SK-N-SH (cell line): Measurements from ENCODE around the gene PNCK. TPM values are rescaled to one million over a fixed set of nuclear protein-coding genes. Genes with fewer than 3 reads are reported as not detected.
A peak's percentile ranks its signal among the peaks of the same experiment; 100 is the strongest.

Experiments used
- CTCF ChIA-PET: fragments of 300-600, 350-600 bp; formaldehyde crosslinking; extraction: SDS; loops from one replicate; lab custom pipeline; 2021; lab: Yijun Ruan, JAX
- POLR2A ChIA-PET: fragments of 350-600 bp; sonication (Branson Sonifier 250); formaldehyde crosslinking; extraction: SDS; loops from one replicate; lab custom pipeline; 2020; ENCODE audit warnings: antibody characterized with exemption, inconsistent platforms; lab: Yijun Ruan, JAX
- DNase-seq: peaks from one replicate; pipeline ENCODE4 v3.0.0; 2012
- H2AFZ ChIP-seq: fragments of 200-600 bp; sonication (generic); 2 replicates; pipeline ENCODE4 v1.8.1; 2016; ENCODE audit warnings: antibody characterized with exemption, mild to moderate bottlenecking, low read depth
- H3F3A ChIP-seq: fragments of 200-600 bp; sonication (generic); replicated peaks from 2 replicates; pipeline ENCODE3; 2016; ENCODE audit warnings: antibody characterized with exemption, mild to moderate bottlenecking; ENCODE audit not compliant: insufficient read depth
- H3K27ac ChIP-seq, 2 experiments: fragments of 200-500 bp in 1 of 2; fragments of 200-600 bp in 1 of 2; sonication (Bioruptor generic) in 1 of 2; sonication (generic), shearing (Covaris generic) in 1 of 2; 2 replicates each; pipeline versions ENCODE4 v1.5.1 to v1.6.1; 2014 to 2016; ENCODE audit warnings: low read depth in 2 of 2, inconsistent platforms in 1 of 2, low read length in 1 of 2, mild to moderate bottlenecking in 1 of 2, mixed read lengths in 1 of 2
- H3K27me3 ChIP-seq: fragments of 200-600 bp; sonication (generic), shearing (Covaris generic); 2 replicates; pipeline ENCODE4 v1.6.1; 2016; ENCODE audit warnings: mixed run types; ENCODE audit not compliant: insufficient read depth
- H3K36me3 ChIP-seq, 2 experiments: fragments of 200-500 bp in 1 of 2; fragments of 200-600 bp in 1 of 2; sonication (Bioruptor generic) in 1 of 2; sonication (generic) in 1 of 2; replicated peaks in 1 of 2; 2 replicates each; pipeline versions ENCODE3 to v1.5.1; 2014 to 2016; ENCODE audit warnings: low read length in 1 of 2, mild to moderate bottlenecking in 1 of 2; ENCODE audit not compliant: insufficient read depth in 2 of 2, control insufficient read depth in 1 of 2
- H3K4me1 ChIP-seq, 2 experiments: fragments of 200-500 bp in 1 of 2; fragments of 200-600 bp in 1 of 2; sonication (Bioruptor generic) in 1 of 2; sonication (generic), shearing (Covaris generic) in 1 of 2; 2 replicates each; pipeline versions ENCODE4 v1.5.1 to v1.6.1; 2014 to 2016; ENCODE audit warnings: low read depth in 1 of 2, low read length in 1 of 2, mixed run types in 1 of 2; ENCODE audit not compliant: insufficient read depth in 2 of 2, control insufficient read depth in 1 of 2
- H3K4me2 ChIP-seq: fragments of 200-600 bp; sonication (generic), shearing (Covaris generic); 2 replicates; pipeline ENCODE4 v1.6.1; 2017; ENCODE audit warnings: mixed run types
- H3K4me3 ChIP-seq, 2 experiments: fragments of 200-500 bp in 1 of 2; fragments of 200-600 bp in 1 of 2; sonication (Bioruptor generic) in 1 of 2; sonication (generic), shearing (Covaris generic) in 1 of 2; 2 replicates each; pipeline versions ENCODE4 v1.5.1 to v1.8.1; 2014 to 2016; ENCODE audit warnings: low read depth in 2 of 2, inconsistent platforms in 1 of 2, low read length in 1 of 2, mild to moderate bottlenecking in 1 of 2, mixed read lengths in 1 of 2, moderate library complexity in 1 of 2
- H3K79me2 ChIP-seq: fragments of 200-600 bp; sonication (generic); 2 replicates; pipeline ENCODE4 v1.8.1; 2017; ENCODE audit warnings: mild to moderate bottlenecking; ENCODE audit not compliant: insufficient read depth
- H3K9ac ChIP-seq: fragments of 200-600 bp; sonication (generic); 2 replicates; pipeline ENCODE4 v1.6.1; 2017; ENCODE audit warnings: mixed run types
- H3K9me2 ChIP-seq: fragments of 200-600 bp; sonication (generic); 2 replicates; pipeline ENCODE4 v1.6.1; 2017; ENCODE audit warnings: mixed run types
- H3K9me3 ChIP-seq: fragments of 200-600 bp; sonication (generic); 2 replicates; pipeline ENCODE4 v1.6.1; 2017; ENCODE audit warnings: mixed run types, mild to moderate bottlenecking, moderate library complexity
- H4K20me1 ChIP-seq: fragments of 200-600 bp; sonication (generic); 2 replicates; pipeline ENCODE4 v1.6.1; 2017; ENCODE audit warnings: mild to moderate bottlenecking, mixed run types; ENCODE audit not compliant: insufficient read depth
- ELF1 ChIP-seq: IDR thresholded peaks from 2 replicates; pipeline ENCODE4 v1.4.0; 2012
- FOSL2 ChIP-seq: IDR thresholded peaks from 2 replicates; pipeline ENCODE4 v1.4.0; 2012; ENCODE audit warnings: low read depth, mild to moderate bottlenecking, moderate library complexity, borderline replicate concordance
- FOXM1 ChIP-seq: IDR thresholded peaks from 2 replicates; pipeline ENCODE4 v1.4.0; 2012; ENCODE audit warnings: low read depth, mild to moderate bottlenecking
- MXI1 ChIP-seq: IDR thresholded peaks from 2 replicates; pipeline ENCODE4 v1.6.1; 2012; ENCODE audit warnings: mild to moderate bottlenecking, low read depth, low read length, improper control_type of control experiment
- RCOR1 ChIP-seq: fragments of 150-350 bp; IDR thresholded peaks from 2 replicates; pipeline ENCODE4 v1.6.1; 2017; ENCODE audit warnings: antibody characterized with exemption, low read length
- SIN3A ChIP-seq: IDR thresholded peaks from 2 replicates; pipeline ENCODE4 v1.6.1; 2012; ENCODE audit warnings: low read depth, mild to moderate bottlenecking, low read length, moderate library complexity, borderline replicate concordance
- SMC3 ChIP-seq: IDR thresholded peaks from 2 replicates; pipeline ENCODE4 v1.6.1; 2012; ENCODE audit warnings: low read depth, low read length, improper control_type of control experiment
- TAF1 ChIP-seq: IDR thresholded peaks from 2 replicates; pipeline ENCODE4 v1.6.1; 2012; ENCODE audit warnings: low read depth, mild to moderate bottlenecking, low read length, moderate library complexity, borderline replicate concordance
- TEAD4 ChIP-seq: IDR thresholded peaks from 2 replicates; pipeline ENCODE4 v1.4.0; 2012; ENCODE audit warnings: mild to moderate bottlenecking, borderline replicate concordance; ENCODE audit not compliant: insufficient read depth
- USF2 ChIP-seq: fragments of 150-350 bp; IDR thresholded peaks from 2 replicates; pipeline ENCODE4 v1.6.1; 2017; ENCODE audit warnings: antibody characterized with exemption, low read length, low read depth, borderline replicate concordance
- WGBS: methylation state at CpG from one replicate; pipeline ENCODE4 v1.1.6; 2017; ENCODE audit warnings: low lambda C conversion rate; 5-methylcytosine and 5-hydroxymethylcytosine counted together
- polyA plus RNA-seq, 3 experiments: library from polyadenylated mRNA; depleted of rRNA; stranded (reverse); fragments of >200 nt; gene quantifications; 2 replicates each; pipeline ENCODE4 v1.2.3, GENCODE V29; 2012
- TF ChIP-seq, protein P1 (sequence below): IDR thresholded peaks from 2 replicates; pipeline ENCODE4 v1.4.0; 2012; ENCODE audit warnings: low read depth, borderline replicate concordance

The PNCK gene
- polyA plus RNA-seq, 1 of the 3 experiments (the other 2 are of a cell fraction) = 1.2 TPM

DNA sequence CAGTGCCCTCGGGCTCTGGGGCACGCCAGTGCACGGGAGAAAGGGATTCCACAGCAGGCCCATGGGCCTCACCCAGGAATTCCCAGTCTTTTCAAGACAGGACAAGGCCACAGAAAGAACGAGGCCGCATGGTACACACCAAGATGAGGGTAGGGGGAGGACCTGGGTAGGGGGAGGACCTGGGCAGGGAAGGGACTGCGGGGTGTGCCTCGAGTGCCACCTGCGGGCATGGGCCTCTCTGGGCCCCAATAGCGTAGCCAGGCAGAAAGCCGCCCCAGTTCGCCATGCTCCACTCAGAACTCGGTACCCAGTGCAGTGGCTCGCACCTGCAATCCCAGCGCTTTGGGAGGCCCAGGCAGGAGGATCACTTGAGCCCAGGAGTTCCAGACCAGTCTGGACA lies 40.6 kb downstream of the PNCK start (continued):
- no peak for TF ChIP-seq ELF1
- TF ChIP-seq, protein P1, sequence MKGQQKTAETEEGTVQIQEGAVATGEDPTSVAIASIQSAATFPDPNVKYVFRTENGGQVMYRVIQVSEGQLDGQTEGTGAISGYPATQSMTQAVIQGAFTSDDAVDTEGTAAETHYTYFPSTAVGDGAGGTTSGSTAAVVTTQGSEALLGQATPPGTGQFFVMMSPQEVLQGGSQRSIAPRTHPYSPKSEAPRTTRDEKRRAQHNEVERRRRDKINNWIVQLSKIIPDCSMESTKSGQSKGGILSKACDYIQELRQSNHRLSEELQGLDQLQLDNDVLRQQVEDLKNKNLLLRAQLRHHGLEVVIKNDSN = no peak

- Histone ChIP-seq H3K9me2 (no peaks in the 10 kb centered on the region), H3F3A (no peaks in the 10 kb centered on the region), H3K27ac (no peak overlapping the region), H3K27me3 (peaks cover 45% of the 10 kb centered on the region), H3K36me3 (no peaks in the 10 kb centered on the region), H3K79me2 (no peaks in the 10 kb centered on the region), H3K4me2 (no peak overlapping the region), H3K4me3 (no peak overlapping the region), H3K4me1 (no peaks in the 10 kb centered on the region; a peak in 1 of 4 replicates), H3K9ac (no peak overlapping the region), H3K9me3 (peaks cover 7% of the 10 kb centered on the region; the same call in 1 of the 2 replicates), H2AFZ (no peak overlapping the region), H4K20me1 (no peaks in the 10 kb centered on the region)
- TF ChIP-seq RCOR1 (no peak), FOSL2 (no peak), SIN3A (no peak), USF2 (no peak), MXI1 (no peak), FOXM1 (no peak)
- WGBS = 37% methylated on average over 3 of the region's 7 CpGs
- DNase-seq = peak; percentile 20
- POLR2A ChIA-PET = no interaction called here
- CTCF ChIA-PET = interaction anchor here (1.4 to 3.2 kb wide), 4 partner anchors 11 to 78 kb away, joined by 3 to 17 read pairs (median 12); no protein-coding TSS in a partner anchor
Measured at GRCh38 chrX:153632595-153632946, 41.0 kb downstream of the PNCK start.

GRCh38 chrX:153631907-153632594 lies 41.6 kb downstream of the PNCK start:
- peaks cover 7% of the 10 kb centered on the region; the same call in 1 of the 2 replicates for H3K9me3 ChIP-seq
- no peak for TF ChIP-seq SMC3
- TF ChIP-seq TEAD4 = no peak
- TF ChIP-seq FOXM1 = no peak
- no peak for TF ChIP-seq TAF1
- WGBS = 30% methylated on average over 8 of the region's 19 CpGs
- no peak overlapping the region for H3K4me3 ChIP-seq
- no peaks in the 10 kb centered on the region; a peak in 1 of 4 replicates for H3K4me1 ChIP-seq
- no peaks in the 10 kb centered on the region for H3F3A ChIP-seq
- H3K9me2 ChIP-seq = no peaks in the 10 kb centered on the region
- no peak overlapping the region for H2AFZ ChIP-seq
- H3K79me2 ChIP-seq = no peaks in the 10 kb centered on the region
- ChIA-PET POLR2A (no interaction called here), CTCF (interaction anchor here (0.9 to 3.2 kb wide), 5 partner anchors 12 to 77 kb away, joined by 3 to 17 read pairs (median 8); no protein-coding TSS in a partner anchor)
- peaks cover 47% of the 10 kb centered on the region for H3K27me3 ChIP-seq
- no peak overlapping the region for H3K4me2 ChIP-seq
- DNase-seq = peak; percentile 14
- H3K36me3 ChIP-seq = no peaks in the 10 kb centered on the region
- H3K9ac ChIP-seq = no peak overlapping the region
- no peak overlapping the region for H3K27ac ChIP-seq
- no peaks in the 10 kb centered on the region for H4K20me1 ChIP-seq
